Limb (tissue), 2 donors: ENCODE results near the gene SLC33A1.
"Not testable (repeated sequence)": the region's sequence is repeated elsewhere in the genome, so short reads cannot be mapped to it uniquely, and the experiment has no call there.

Experiments
- DNase-seq, 2 donors: peaks; one replicate each; pipeline ENCODE4 v3.0.0-alpha.2; 2016; ENCODE audit errors: extremely low spot score in 2 of 2

SLC33A1 gene

DNA sequence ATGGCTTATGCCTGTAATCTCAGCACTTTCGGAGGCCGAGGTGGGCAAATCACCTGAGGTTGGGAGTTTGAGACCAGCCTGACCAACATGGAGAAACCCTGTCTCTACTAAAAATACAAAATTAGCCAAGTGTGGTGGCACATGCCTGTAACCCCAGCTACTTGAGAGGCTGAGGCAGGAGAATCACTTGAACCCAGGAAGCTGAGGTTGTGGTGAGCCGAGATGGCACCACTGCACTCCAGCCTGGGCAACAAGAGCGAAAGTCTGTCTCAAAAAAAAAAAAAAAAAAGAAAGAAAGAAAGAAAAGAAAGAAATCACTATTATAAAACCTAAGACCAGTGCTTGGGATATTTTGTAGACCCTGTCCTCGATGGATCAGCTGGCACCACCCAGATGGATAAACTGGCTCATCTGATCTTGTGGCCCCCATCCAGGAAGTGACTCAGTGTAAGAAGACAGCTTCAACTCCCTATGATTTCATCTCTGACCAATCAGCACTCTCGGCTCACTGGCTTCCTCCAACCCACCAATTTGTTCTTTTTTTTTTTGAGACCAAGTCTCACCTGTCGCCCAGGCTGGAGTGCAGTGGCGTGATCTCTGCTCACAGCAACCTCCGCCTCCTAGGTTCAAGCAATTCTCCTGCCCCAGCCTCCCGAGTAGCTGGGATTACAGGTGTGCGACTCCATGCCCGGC lies 8.2 kb upstream of the SLC33A1 start:
- not testable (repeated sequence) for DNase-seq

DNA sequence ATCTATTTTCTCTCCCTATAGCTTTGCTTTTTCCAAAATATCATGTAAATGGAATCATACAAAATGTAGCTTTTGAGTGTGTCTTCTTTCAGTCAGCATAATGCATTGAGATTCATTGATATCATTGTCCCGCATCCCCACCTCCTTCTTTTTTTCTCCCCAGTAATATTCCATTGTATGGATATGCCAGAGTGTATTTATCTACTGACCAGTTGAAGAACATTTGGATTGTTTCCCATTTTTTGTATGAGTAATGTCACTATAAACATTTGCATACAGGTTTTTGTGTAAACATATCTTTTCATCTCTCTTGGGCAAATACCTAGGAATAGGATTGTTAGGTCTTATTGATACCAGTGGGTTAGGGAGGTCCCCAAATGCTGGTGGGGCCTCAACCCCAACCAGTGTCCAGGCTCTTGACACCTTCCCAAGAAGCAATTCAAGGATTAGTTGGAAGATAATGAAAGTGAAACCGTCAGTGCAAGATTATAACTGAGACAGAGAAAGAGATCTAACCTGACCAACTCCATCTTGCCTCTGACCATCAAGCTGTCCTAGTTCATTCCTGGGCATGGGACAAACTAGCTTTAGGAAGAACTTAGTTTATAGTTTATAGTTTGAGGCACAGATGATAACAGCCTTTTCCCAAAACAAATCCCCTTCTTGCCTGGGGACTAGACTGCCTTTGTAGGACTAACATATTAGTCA lies 7.4 kb upstream of the SLC33A1 start:
- DNase-seq = no peak

DNA sequence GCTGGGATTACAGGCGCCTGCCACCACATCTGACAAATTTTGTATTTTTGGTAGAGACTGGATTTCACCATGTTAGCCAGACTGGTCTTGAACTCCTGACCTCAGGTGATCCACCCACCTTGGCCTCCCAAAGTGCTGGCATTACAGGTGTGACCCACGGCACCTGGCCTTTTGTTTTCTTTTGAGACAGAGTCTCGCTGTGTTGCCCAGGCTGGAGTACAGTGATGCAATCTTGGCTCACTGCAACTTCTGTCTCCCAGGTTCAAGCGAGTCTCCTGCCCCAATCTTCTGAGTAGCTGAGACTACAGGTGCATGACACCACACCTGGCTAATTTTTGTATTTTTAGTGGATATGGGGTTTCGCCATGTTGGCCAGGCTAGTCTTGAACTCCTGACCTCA lies 6.2 kb upstream of the SLC33A1 start:
- not testable (repeated sequence) for DNase-seq

DNA sequence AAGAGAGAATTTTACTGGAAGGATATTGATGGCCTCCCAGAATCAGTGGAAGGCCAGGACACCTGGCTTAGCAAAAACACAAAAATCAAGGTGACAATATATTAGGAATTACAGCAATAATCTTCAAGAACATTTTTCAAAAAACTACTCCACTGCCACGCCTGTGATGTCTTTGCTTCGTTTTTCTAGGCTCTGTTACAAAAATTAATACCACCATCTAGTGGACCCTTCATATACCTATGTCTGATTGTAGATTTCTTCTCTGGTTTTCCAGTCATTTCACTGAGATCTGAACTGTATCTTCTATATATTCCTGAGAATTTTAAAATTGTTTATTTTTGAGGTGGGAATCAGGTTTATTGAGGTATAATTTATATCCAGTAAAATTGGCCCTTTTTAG lies 5.6 kb upstream of the SLC33A1 start:
- DNase-seq = no peak

DNA sequence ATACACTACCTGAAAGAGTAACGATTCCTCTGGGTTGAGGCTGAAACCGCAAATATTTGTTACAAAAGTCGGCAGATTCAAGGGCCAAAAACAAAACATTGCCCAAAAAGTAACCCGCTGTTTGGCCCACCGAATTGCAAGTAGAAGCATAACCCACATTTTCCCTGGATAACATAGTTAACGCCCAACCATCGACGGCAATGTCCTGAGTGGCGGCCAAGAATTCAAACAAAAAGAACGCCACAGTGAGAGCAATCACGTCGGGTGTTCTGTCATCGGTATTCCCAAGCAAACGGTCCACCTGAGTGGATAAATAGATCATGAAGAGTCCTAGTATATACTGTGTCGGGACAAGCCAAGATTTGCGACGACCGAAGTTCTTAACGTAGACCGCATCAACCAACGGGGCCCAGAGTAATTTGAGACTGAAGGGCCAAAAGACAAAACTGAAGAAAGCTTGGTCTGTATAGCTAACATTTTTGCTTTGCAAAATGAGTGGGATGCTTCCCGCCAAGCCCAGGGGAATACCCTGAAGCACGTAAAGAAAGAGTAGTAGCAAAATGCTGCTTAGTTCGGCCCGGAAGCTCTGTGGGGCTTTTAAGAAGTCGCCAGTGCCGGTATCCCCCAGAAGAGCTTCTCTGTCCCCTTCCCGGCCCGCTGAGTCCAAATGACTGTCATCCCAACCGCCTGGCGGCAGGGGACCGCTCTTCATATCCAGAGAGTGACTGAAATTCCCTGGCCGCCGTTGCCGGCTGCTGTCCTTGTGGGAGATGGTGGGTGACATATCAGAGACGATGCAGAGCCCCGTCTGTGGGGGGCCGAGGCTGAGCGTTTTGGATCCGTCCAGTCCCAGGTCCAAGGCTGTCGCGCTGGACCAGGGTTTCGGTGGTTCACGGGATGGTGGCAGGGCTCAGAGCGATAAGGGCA lies 750 bp downstream of the SLC33A1 start:
- DNase-seq = no peak

DNA sequence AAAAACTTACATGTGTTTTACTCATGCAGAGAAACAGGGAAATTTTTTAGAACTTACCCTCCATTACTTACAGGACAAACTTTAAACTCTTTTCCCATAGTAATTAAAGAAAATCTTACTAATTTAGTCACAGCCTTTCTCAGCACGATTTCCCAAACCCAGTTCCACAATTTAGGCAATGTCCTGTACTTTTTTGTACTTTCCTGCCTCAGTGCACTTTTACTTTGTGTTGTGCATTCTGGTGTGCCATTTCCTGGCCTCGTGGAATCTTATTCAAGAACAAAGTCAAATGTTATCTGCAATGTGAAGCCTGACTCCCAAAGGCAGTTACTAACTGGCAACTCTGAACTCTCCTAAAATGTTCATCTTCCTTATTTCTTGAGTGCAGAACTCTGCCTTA lies 1.9 kb downstream of the SLC33A1 start:
- no peak for DNase-seq

DNA sequence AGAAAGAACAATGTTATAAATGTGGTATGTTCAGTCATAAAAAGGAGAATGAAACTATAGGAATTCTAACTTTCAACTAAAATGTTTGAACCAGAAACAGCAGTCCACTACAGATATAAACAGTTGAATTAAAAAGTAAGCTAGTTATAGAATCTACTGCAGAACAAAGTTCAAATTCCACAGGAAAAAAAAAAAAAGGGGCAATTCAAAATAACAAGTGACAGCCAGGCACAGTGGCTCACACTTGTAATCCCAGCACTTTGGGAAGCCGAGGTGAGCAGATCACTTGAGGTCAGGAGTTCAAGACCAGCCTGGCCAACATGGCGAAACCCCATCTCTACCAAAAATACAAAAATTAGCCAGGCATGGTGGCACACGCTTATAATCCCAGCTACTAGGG lies 4.8 kb downstream of the SLC33A1 start:
- DNase-seq = not testable (repeated sequence)

DNA sequence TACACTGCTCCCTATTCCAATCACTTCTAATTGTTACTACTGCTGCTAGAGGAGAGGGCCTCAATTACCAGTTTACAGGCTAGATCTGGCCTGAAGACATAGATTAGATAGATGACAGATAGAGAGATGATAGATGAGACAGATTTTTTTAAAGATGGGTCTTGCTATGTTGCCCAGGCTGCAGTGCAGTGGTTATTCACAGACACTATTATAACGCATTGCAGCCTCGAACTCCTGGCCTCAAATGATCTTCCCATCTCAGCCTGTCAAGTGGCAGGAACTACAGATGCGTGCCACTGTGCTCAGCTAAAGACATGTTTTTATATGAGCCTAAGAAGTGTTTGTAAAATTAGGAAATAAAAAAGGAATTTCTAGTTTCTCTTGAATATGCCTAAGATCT lies 6.2 kb downstream of the SLC33A1 start:
- DNase-seq = no peak

DNA sequence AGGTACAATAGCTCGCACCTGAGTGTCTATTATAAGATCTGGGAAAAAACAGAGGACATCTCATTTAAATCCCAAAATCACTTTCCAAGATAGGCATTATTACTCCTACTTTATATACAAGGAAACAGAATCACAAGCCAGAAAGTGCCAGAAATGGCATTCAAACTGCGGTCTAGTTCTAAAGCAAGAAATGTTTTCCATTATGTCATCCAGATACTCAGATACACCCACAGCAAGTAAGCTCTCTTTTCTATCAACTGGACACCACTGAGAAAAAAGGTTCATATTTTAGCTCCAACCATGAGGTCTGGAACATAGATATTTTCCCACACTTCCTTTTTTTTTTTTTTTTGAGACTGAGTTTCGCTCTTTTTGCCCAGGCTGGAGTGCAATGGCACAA lies 8.1 kb downstream of the SLC33A1 start:
- no peak for DNase-seq

DNA sequence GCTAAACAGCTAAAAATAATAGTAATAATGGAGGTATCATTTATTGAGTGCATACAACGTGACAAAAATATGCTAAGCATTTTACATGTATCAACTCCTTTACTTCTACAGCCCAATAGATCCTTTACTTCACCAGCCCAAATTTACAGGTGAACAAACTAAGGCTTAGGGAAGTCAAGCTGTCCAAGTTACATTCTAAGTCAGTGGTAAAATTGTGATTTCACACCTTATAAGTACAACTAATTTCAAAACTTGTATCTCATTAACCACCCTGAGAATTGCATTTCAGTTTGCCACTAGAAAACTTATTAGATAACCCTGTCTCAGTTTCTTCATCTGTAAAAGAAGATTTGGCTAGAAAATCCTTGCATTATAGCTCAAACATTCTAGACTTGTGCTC lies 10.7 kb downstream of the SLC33A1 start:
- DNase-seq = no peak

DNA sequence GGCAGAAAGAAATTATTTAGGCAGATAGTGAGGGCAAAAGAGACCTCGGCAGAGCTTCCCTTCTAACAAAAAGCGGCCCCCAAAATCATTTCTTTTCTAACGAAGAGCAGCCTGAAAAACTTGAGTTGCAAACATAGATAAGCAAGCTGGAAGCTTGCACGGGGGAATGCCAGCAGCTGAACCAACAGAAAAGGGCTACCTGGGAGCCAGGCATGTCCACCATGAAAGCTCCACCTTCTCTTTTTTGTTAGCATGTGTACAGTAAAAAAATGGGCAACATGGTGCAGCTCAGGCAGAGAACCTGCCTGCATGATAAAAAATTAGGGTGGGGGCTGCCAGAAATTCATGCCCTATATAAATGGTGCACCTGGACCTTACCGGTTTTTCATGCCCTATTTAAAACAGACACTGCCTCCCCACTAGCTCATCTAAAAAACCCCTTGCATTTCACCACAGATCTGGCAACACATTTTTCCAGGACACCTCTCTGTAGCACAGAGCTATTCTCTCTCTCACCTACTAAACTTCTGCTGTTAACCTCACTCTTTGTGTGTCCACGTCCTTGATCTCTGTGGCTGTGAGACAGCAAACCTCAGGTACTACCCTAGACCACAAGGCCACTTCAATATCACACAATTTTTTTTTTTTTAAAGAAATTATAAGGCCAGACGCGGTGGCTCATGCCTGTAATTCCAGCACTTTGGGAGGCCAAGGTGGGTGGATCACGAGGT lies 18.7 kb downstream of the SLC33A1 start:
- no peak for DNase-seq

DNA sequence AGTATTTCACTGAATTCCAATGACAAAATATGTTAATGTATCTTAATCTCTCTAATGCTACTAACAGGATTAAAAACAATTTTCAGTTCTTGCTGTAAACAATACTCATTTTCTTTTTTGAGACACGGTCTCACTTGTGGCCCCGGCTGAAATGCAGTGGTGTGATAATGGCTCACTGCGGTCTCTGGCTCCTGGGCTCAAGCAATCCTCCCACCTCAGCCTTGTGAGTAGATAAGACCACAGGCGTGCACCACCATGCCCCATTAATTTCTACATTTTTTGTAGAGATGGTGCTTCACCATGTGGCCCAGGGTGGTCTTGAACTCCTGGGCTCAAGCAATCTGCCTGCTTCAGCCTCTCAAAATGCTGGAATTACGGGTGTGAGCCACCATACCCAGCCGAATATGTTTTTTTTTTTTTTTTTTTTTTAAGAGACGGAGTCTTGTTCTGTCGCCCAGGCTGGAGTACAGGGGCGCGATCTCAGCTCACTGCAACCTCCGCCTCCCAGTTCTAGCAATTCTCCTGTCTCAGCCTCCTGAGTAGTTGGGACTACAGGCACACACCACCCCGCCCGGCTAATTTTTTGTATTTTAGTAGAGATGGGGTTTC lies 25.6 kb downstream of the SLC33A1 start:
- DNase-seq = not testable (repeated sequence)

DNA sequence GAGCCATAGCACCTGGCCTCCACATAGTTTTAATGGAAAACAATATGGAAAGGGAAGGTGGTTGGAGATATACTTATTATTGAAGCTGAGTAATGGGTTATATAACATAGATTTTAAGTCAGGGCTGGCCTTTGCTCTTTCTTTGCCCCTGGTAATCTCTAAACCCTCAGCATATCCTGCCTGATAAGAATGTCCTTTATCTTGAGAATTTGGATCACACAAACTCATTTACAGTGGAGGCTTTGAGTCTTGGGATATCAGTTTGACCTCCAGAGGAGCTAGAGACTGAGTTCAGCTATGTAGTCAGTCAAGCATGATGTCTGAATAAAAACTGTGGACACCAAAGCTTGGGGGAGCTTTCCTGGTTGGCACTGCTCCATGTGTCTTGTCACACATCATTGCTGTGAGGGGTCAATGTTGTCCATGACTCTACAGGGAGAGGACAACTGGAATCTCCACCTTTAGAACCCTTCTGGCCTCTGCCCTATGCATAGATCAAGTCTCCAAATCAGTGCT lies 39.1 kb downstream of the SLC33A1 start:
- no peak for DNase-seq

DNA sequence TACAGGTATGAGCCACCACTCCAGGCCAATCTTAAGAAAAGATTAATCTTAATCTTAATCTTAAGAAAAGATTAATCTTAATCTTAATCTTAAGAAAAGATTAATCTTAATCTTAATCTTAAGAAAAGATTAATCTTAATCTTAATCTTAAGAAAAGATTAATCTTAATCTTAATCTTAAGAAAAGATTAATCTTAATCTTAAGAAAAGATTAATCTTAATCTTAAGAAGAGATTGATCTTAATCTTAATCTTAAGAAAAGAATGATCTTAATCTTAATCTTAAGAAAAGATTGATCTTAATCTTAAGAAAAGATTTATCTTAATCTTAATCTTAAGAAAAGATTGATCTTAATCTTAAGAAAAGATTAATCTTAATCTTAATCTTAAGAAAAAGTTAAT lies 41.0 kb downstream of the SLC33A1 start:
- not testable (repeated sequence) for DNase-seq

DNA sequence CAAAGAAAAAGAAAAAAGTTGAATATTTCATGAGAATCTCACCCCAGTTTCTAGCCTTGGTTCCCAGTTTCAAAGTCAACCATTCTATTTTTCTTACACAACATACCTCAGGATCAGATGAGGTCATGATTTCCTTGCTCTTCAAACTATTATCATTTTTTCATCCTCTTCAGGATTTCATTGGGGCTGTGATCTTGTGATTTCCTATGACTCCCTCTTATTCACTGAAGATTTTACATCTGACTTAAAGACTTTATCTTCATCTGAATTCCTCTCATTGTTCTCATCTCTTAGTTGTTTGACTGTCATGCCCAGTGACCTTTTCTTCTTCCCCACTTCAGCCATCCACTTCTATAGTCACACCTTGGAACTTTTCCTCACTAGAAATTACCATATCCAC lies 45.0 kb downstream of the SLC33A1 start:
- DNase-seq = no peak

DNA sequence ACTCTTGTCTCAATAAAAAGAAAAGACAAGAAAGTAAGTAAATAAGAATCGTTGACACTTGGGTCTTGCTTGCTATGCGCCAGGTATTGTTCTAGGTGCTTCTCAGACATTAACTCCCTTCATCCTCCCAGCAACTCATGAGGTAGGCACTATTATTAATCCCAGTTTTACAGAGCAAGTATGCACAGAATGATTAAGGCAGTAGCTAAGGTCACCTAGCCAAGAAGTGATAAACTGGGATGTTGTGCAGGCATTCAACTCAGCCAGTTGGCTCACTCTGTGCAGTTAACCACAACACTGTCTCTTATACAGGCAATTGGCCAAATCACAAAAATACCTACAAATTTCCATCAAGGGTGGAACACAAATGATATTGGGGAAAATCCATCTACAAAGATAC lies 46.4 kb downstream of the SLC33A1 start:
- no peak for DNase-seq

DNA sequence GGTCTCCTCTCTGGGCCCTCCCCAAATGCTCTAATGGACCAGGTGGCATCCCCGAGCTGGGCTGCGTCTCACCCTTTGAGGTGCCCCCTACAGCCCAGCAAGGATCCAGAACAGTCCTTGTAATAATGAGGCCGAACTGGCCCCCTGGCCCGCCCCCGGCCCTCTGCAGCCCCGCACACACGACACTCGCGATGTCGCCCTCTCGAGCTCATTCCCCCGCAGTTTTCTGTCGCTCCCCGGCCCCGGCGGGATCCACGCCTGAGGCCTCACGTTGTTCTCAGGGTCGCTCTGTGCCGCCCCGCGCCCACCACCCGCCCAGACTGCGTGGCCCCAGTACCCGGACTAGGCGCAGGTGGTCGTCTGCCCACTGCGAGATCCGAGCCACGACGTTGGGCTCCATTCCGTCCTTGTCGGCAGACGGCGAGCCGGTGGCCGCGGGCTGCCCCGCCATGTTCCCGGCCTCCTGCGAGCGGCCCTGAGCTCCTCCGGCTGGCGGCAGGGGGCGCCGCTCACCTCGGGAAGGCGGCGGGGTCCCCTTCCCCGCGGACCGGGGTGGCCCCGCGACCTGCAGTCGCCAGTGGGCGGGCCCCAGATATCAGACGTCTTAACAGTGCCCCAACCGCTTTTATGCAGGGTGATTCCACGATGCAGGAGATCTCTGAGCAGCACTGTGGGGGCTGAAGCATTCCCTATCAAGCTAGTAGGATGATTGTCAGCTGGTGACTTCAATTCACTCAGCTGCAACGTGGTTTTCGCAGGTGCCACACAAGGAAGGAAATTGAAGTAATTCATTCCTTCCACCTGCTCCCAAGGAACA lies 48.2 kb downstream of the SLC33A1 start, which contains the start of gene C3orf33:
Gene C3orf33, minus strand, starts transcription at position 477 of the 817 bp plus-strand sequence. Its CDS starts 26 bp downstream, at position 451.
- peak; percentile 79 to 89 for DNase-seq

DNA sequence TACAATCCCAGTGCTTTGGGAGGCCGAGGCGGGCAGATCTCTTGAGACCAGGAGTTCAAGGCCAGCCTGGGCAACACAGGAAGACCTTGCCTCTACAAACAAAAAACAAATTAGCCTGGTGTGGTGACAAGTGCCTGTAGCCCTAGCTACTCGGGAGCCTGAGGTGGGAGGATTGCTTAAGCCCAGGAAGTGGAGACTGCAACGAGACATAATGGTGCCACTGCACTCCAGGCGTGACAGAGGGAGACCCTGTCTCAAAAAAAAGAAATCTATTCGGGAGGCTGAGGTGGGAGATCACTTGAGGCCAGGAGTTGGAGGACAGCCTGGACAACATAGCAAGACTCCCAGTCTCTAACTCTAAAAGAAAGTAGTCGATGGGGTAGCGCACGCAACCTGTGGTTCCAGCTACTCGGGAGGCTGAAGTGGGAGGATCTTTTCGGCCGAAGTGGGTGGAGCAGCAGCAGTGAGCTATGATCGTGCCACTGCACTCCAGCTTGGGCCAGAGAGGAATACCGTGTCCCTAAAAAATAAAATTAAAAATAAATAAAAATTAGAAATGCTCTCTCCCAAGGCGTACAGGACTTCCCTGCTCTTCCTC lies 48.9 kb downstream of the SLC33A1 start:
- no peak for DNase-seq

DNA sequence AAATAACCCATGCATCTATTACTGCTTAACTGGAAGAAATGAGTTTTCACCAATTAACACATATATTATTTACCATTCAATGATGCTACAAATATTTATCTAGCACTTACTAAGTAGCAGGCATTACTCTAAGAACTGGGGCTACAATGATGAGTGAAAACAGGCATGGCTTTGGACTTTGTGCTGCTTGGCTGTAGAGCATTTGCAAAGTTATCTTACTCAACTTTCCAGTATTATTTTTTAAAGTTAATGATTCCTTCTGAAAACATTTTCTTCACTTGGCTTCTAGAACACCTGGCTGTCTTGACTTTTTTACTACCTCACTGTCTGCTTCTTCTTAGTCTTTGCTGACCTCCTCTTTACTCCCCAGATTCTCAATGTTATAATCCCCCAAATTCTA lies 49.9 kb downstream of the SLC33A1 start:
- no peak for DNase-seq
